DMS53 (cell line): Measurements from ENCODE around the gene TGFBR1.

Experiments used
- DNase-seq: peaks from one replicate; lab custom pipeline; 2025; lab: John Stamatoyannopoulos, UW

Gene TGFBR1

GRCh38 chr9:99104459-99105151 is at the start of gene TGFBR1:
TGFBR1 (plus strand) TSS chr9:99105113; CDS start chr9:99105206, 93 bp downstream.
- peak; percentile 92 for DNase-seq

DNA sequence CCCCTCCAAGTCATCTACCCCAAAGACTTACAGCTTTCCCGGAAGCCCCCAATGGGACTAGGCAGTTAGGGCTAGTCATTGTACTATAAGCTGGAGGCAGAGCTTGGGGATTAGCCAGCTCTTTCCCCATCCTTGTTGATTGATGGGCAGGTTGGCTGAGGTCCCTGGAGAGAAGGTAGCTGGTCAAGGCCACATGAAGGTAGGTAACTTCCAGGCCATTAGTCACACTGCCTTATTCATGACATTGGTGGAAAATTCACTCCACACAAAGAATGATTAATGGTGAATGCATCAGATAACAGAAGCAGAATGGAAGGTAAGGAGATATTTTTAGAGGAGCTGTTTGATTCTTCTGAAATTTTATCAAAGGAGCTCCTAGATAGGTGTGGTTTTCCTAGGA is 49.5 kb upstream of the TGFBR1 start:
- no peak for DNase-seq

DNA sequence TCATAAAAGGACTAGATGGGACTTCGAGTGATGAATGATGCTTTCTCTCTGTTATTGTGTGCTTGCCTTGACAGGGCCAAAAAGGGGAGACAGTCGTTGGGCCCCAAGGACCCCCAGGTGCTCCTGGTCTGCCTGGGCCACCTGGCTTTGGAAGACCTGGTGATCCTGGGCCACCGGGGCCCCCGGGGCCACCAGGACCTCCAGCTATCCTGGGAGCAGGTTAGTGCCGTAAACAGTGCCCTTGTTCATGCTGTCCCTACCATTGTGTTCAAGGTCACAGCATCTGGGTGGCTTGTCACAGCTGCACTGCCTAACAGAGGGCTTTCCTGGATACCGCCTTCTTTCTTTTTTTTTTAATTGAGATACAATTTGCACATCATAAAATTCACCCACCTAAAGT is 48.7 kb upstream of the TGFBR1 start:
- no peak for DNase-seq

- no peak for DNase-seq
These were observed 47.8 kb upstream of the TGFBR1 start for GRCh38 chr9:99056886-99057664.

GRCh38 chr9:99057665-99058625 is 47.0 kb upstream of the TGFBR1 start:
- no peak for DNase-seq

DNA sequence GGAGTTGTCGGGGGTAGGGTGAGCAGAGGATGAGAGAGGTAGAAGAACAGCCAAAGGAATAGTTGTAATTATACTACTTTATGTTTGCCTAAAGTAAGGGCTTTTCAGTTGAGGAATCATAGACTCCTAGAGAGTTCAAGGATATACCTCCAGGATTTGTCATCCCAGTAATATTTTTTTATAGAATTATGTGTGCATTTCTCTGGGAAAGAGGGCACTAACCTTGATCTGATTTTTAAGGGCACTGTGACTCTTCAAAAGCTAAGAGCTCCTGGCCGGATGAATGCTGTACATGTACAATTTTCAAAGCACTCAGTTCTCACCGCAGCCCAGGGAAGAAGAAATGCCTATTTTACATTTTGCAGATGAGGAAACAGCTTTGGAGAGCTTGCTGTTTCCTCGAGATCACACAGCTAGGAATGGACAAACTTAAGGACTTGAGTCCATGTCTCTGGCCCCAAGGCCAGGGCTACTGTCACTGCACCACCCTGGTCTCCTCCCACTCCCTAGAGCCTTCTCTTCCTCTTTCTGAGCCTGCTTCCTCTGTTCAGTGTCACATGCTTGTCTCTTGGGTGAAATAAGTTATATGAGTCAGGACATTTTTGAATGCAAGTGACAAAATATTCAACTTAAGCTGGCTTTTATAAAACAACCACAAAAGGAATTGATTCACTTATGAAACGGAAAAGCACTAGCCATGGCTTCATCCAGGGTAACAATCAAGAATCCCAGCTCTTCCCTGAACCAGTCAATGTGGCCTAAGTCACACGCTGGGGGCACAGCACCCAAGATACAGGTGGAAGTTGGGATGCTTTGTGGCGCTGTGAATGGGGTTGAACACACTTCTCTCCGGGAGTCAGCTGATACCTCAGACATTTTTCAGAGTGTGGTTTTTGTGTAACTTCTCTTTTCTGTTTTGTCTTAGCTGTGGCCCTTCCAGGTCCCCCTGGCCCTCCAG is 45.7 kb upstream of the TGFBR1 start:
- no peak for DNase-seq

DNA sequence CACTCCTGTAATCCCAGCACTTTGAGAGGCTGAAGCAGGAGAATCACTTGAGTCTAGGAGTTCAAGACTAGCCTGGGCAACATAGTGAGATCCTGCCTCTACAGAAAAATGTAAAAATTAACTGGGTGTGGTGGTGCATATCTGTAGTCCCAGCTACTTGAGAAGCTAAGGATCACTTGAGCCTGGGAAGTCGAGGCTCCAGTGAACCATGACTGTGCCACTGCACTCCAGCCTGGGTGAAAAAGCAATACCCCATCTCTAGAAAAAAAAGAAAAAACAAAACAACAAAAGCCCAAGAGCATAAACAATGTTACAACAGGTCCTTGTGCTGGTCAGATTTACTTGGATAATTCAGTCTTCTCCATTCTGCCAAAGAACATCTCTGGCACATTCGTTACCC is 44.3 kb upstream of the TGFBR1 start:
- DNase-seq: no peak

DNA sequence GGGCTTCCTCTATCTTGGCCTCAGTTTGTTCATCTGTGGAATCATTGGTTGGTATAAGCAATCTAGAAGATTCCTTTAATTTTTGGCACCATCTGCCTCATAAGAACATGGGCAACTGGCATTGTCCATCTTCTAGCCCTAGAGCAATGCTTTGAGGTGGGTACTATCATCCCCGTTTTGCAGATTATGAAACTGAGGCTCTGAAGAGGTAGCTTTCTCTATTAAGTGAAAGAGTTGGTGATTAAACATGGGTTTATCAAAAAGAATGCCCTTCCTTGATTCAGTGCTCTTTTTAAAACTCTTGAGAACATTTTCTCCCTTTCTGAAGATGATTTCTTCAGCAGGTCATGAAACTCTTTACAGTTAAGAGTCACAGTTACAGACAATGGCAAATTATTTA is 42.4 kb upstream of the TGFBR1 start:
- DNase-seq: no peak

DNA sequence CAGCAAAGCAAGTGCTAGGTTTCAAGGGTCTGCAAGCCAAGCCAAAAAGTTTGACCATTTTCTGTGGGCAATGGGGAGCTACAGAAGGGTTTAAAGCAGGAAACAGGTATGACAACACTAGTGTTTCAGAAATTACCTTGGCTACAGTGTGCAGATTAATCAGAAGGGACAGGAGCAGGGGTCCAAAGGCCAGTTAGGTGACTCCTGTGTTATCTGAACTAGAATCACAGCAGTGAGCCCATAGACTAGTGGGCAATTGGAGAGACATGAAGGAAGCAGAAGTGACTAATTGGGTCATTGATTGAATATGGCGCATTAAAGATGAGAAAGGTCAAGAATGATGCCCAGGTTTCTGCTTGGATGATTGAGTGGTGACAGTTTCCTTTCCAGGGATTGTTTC is 41.4 kb upstream of the TGFBR1 start:
- no peak for DNase-seq

DNA sequence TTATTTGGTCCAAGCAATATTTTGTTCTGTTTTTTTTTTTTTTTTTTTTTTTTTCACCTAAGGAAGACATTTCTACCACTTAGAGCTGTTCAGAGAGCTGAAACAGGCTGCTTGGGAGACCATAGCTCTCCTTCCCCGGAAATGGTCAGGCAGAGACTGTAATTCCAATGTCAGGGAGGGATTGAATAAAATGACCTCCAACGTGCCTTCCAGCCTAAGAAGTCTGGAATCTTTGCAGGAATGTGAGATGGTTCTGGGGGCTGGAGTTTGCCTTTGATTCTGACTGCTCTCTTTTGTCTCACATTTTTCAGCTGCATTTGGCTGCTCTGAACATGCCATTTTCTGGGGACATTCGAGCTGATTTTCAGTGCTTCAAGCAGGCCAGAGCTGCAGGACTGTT is 38.3 kb upstream of the TGFBR1 start:
- no peak for DNase-seq

DNA sequence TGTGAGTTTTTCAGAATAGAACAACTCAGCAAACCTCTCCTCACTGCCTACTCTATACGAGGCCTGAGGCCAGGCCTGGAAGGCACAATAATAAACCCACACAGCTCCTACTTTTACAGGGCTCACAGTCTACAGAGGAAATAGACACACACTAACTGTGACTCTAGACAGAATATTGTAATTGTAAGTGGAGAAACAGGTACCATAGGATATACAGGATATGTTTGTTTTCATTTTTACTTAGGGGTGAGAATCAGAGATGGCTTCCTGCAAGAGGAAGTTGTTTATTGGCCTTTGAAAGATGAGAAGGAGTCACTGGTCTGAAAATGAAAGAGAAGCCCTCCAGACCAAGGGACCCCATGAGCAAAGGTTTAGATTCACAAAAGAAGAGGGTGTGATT is 35.8 kb upstream of the TGFBR1 start:
- no peak for DNase-seq

DNA sequence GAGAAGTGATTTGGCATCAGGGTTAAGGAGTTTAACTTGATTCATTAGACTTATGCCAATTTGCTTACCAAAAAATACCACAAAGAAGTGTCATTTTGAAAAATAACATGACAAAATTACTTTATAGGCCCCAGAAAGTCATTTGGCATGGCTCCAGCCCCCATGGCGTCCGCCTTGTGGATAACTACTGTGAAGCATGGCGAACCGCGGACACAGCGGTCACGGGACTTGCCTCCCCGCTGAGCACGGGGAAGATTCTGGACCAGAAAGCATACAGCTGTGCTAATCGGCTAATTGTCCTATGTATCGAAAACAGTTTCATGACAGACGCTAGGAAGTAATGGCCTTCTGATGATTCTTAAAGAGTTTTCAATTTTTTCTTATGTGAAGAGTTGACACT is 35.4 kb upstream of the TGFBR1 start:
- DNase-seq: no peak

DNA sequence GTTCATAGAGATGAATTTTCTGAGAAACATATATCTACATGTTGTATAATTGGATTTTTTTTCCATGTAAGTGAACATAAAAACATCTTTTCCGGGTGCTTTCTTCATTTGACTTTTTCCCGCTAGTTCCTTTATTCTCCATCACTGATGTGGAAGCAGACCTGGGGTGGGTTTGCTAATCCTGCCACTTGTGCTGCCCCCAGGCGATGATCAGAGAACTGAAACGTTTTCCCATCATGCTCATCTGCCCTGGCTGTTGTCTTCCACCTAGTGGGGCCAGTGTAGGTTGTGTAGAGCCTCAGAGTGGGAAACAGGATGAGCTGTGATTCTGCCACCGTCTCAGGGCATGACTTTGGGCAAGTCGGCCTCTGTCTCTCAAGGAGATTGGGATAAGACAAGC is 34.2 kb upstream of the TGFBR1 start:
- no peak for DNase-seq

DNA sequence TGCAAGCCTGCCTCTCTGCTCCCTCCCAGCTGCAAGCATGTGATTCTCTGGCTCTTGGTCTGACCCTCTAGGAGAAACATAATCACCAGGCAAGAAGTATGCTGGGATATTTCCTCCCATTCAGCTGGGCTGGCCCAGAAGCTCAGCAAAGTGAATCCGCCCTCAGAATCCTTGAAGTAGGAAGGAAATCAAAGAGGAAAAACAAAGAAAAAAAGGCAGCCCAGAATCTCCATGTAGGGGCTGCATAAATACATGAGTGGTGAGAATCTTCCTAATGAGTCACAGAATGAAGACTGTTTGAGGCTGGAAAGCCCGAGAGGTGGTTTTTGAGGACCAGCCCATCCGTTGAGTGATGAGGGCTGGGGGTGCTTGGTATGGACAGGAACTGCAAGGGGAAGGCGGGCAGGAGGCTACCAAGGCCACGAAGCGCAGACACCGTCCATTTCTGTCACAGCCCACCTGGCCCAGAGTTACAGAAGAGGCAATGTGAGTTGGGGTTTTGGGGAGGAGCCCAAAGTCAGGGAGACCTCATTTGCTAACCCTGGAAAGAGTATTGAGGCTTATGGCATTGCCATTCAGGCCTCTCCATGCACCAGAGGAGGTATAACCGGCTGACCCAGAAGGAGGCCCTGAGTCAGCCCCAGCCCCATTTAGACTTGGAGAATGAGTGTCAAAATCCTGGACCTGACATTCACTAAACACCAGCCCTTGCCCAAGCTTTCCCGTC is 33.4 kb upstream of the TGFBR1 start:
- DNase-seq: no peak

- no peak for DNase-seq
These were observed 32.9 kb upstream of the TGFBR1 start for GRCh38 chr9:99072040-99072394.

DNA sequence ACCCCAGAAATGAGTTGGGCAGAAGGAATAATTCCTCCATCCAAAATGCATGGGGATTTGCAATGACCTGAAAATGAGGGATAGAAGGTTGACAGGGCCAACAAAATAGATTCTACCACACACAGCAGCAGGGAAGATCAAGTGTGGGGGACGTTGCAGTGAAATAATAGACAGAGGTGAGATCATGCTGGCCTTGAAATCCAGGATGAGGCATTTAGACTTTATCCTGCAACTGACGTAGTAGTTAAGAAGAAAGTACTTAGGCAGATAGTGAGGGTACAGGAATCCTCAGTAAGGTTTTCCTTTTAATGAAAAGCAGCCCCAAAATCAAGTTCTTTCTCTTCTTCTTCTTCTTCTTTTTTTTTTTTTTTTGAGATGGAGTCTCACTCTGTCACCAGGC is 31.6 kb upstream of the TGFBR1 start:
- DNase-seq: no peak

DNA sequence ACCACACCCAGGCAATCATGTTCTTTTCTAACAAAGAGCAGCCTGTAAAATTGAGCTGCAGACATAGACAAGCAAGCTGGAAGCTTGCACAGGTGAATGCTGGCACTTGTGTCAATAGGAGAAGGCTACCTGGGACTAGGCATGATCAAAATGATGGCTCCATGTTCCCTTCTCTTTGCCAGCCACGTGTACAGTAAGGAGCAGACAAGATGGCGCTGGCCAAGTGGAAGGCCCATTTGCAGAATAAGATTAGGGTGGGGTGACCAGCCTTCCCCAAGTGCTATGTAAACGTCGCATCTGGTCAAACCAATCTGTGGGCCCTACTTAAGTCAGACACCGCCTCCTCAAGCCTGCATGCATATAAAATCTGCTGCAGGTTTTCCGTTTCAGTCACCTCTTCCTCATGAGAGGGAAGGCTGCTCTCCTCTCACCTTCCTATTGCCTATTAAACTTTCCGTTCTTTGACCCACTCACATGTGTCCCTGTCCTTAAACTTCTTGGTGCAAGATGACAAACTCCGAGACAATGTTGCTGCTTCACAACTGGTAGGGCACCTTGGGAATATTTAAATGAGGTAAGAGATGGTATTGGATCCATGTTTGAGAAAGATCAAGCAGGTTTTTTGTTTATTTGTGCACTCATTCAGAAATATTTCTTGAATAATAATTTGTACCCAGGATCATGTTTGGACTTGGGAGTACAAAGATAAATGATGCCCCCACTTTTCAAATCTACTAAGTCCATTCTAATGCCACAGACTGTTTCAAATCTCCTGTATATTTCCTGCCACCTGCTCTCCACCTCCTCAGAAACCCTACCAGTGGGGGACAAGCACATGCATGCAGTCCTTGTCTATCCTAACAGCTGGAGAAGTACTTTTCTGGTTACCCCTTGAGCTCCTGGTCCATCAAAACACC is 30.7 kb upstream of the TGFBR1 start:
- DNase-seq: no peak

- DNase-seq: no peak
These were observed 30.0 kb upstream of the TGFBR1 start for GRCh38 chr9:99074902-99075245.

GRCh38 chr9:99075246-99075912 is 29.5 kb upstream of the TGFBR1 start:
- DNase-seq: no peak
